ENCODE measurements around the gene SERINC1. TPM values are rescaled to one million over a fixed set of nuclear protein-coding genes. Genes with fewer than 3 reads are reported as not detected.
A peak's percentile ranks its signal among the peaks of the same experiment; 100 is the strongest.

The SERINC1 gene
- total and polyA plus RNA-seq, 9 of the 15 experiments (the other 6 are each of a cell fraction or from before 2014, with no cell fraction given): 28.8 to 64.6 (median 39.7) TPM

DNA sequence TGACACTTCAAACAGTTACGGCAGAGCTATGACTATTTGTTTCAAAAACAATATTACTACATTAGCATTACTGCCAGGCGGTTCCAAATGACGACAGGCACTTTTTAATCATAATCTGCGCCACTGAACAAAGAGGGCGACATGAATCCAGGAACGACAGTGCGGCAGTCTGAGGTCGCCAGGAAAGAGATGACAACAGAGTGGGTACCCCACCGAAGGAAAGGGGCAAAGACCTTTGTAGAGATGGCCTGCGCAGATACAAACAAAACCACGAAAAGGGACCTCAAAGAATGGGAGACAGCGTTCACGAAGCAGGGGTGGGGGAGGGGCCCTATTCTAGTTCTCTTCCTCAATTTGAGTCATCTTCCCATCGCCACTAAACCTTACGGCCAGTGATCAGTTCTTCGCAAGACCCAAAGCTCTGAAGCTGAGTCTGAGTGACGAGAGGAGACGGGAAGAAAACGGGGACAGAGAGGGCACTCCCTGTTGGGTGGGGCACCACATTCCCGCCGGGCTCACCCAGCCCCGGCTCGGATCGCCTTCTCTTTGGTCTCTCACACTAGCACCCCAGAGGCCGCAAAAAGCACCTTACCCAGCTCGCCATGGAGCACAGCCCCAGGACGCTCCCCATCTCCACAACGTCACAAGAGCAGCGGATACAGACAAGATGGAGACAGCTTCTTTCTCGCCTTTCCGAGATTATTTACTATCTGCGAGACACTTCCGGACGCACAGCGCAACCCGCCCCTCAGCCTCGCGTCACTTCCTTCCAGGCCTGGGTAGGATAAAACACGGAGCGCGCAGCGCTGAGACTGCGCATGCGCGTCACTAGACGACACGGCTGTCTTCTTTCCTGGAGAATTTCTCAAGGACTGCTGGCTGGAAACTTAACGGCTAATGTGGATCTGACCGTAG is at the start of gene SERINC1 (continued):
- TF ChIP-seq ZBTB11 (CRISPR knock-in tag; IDR thresholded peaks at IDR 0.05) (0 out of 6 replicates have a peak, but pooled peaks of 1 of the 3 experiments have one; percentile 50), FOXA3 (CRISPR knock-in tag; conservative IDR thresholded peaks at IDR 0.05 in 1 of 2, IDR thresholded peaks at IDR 0.05 in 1 of 2) (peak in 1 of 2 experiments; percentile 19; a peak in 1 of 4 replicates), LEF1 (IDR thresholded peaks at IDR 0.05) (peak; percentile 45), SAP30 (IDR thresholded peaks at IDR 0.05; ENCODE audit: borderline replicate concordance, insufficient read depth, low read depth, low read length, poor library complexity, severe bottlenecking) (peak; percentile 72), SMAD4 (CRISPR knock-in tag; conservative IDR thresholded peaks at IDR 0.05) (peak; percentile 38; the same call in 1 of the 2 replicates), ELF4 (CRISPR knock-in tag; IDR thresholded peaks at IDR 0.05) (no peak), ADNP (tag; IDR thresholded peaks at IDR 0.05) (no peak), EP400 (IDR thresholded peaks at IDR 0.05) (peak; percentile 85), ZNF57 (CRISPR knock-in tag; IDR thresholded peaks at IDR 0.05) (no peak), CSDE1 (IDR thresholded peaks at IDR 0.05) (no peak), FOXK1 (CRISPR knock-in tag; IDR thresholded peaks at IDR 0.05; ENCODE audit: borderline replicate concordance) (0 out of 2 replicates have a peak, but pooled peaks have one; percentile 31), KDM5B (IDR thresholded peaks at IDR 0.05; ENCODE audit: insufficient replicate concordance, low read depth, low read length) (peak; percentile 80), GTF2F1 (IDR thresholded peaks at IDR 0.05; ENCODE audit: low read depth, low read length) (peak; percentile 33; the same call in 1 of the 2 replicates)
- TF ChIP-seq, protein P1, sequence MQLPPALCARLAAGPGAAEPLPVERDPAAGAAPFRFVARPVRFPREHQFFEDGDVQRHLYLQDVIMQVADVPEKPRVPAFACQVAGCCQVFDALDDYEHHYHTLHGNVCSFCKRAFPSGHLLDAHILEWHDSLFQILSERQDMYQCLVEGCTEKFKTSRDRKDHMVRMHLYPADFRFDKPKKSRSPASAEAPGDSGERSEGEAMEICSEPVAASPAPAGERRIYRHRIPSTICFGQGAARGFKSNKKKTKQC (CRISPR knock-in tag; IDR thresholded peaks at IDR 0.05): peak; percentile 77; the same call in 1 of the 2 replicates
- TF ChIP-seq, protein P2, sequence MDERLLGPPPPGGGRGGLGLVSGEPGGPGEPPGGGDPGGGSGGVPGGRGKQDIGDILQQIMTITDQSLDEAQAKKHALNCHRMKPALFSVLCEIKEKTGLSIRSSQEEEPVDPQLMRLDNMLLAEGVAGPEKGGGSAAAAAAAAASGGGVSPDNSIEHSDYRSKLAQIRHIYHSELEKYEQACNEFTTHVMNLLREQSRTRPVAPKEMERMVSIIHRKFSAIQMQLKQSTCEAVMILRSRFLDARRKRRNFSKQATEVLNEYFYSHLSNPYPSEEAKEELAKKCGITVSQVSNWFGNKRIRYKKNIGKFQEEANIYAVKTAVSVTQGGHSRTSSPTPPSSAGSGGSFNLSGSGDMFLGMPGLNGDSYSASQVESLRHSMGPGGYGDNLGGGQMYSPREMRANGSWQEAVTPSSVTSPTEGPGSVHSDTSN (CRISPR knock-in tag; IDR thresholded peaks at IDR 0.05; ENCODE audit: low read depth): no peak
- TF ChIP-seq, protein P2 (tag; conservative IDR thresholded peaks at IDR 0.05; ENCODE audit: low read depth): peak; percentile 83
- TF ChIP-seq, protein P3, sequence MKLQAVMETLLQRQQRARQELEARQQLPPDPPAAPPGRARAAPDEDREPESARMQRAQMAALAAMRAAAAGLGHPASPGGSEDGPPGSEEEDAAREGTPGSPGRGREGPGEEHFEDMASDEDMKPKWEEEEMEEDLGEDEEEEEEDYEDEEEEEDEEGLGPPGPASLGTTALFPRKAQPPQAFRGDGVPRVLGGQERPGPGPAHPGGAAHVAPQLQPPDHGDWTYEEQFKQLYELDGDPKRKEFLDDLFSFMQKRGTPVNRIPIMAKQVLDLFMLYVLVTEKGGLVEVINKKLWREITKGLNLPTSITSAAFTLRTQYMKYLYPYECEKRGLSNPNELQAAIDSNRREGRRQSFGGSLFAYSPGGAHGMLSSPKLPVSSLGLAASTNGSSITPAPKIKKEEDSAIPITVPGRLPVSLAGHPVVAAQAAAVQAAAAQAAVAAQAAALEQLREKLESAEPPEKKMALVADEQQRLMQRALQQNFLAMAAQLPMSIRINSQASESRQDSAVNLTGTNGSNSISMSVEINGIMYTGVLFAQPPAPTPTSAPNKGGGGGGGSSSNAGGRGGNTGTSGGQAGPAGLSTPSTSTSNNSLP (IDR thresholded peaks at IDR 0.05; ENCODE audit: borderline replicate concordance, low read depth, low read length): no peak
